H9 (cell line): Measurements from ENCODE around the gene PPP1R27. TPM values are rescaled to one million over a fixed set of nuclear protein-coding genes. Genes with fewer than 3 reads are reported as not detected.

Experiments used
- DNase-seq: peaks from one replicate; pipeline ENCODE4 v3.0.0-alpha.2; 2017
- H2AFZ ChIP-seq: one replicate; pipeline ENCODE4 v1.6.1; 2013; ENCODE audit warnings: mild to moderate bottlenecking, low read length, control low read depth, moderate library complexity
- H2AK5ac ChIP-seq: 2 replicates; pipeline ENCODE4 v1.6.1; 2013; ENCODE audit warnings: low read length, control low read depth, mixed read lengths; ENCODE audit not compliant: insufficient read length
- H2BK120ac ChIP-seq: one replicate; pipeline ENCODE4 v1.6.1; 2013; ENCODE audit warnings: low read depth, mild to moderate bottlenecking, low read length, control low read depth, inconsistent platforms; ENCODE audit not compliant: poor library complexity, severe bottlenecking
- H2BK12ac ChIP-seq: 2 replicates; pipeline ENCODE4 v1.6.1; 2013; ENCODE audit warnings: low read length, control low read depth, mixed read lengths, low read depth; ENCODE audit not compliant: insufficient read length
- H2BK15ac ChIP-seq: 2 replicates; pipeline ENCODE4 v1.6.1; 2013; ENCODE audit warnings: low read depth, low read length, control low read depth
- H2BK20ac ChIP-seq: one replicate; pipeline ENCODE4 v1.6.1; 2013; ENCODE audit warnings: low read depth, mild to moderate bottlenecking, low read length, control low read depth, inconsistent platforms; ENCODE audit not compliant: poor library complexity, severe bottlenecking
- H2BK5ac ChIP-seq: 2 replicates; pipeline ENCODE4 v1.6.1; 2013; ENCODE audit warnings: low read length, control low read depth, mixed read lengths; ENCODE audit not compliant: insufficient read length
- H3K14ac ChIP-seq: 2 replicates; pipeline ENCODE4 v1.6.1; 2013; ENCODE audit warnings: low read length, control low read depth; ENCODE audit not compliant: insufficient read depth
- H3K18ac ChIP-seq: 2 replicates; pipeline ENCODE4 v1.6.1; 2013; ENCODE audit warnings: low read depth, mild to moderate bottlenecking, mixed read lengths, low read length, control low read depth; ENCODE audit not compliant: insufficient read length
- H3K23ac ChIP-seq: 2 replicates; pipeline ENCODE4 v1.6.1; 2013; ENCODE audit warnings: low read length, control low read depth, mixed read lengths, low read depth; ENCODE audit not compliant: insufficient read length
- H3K23me2 ChIP-seq: 2 replicates; pipeline ENCODE4 v1.6.1; 2013; ENCODE audit warnings: low read depth, mild to moderate bottlenecking, mixed read lengths, low read length, control low read depth; ENCODE audit not compliant: insufficient read length, poor library complexity, severe bottlenecking
- H3K27ac ChIP-seq: 2 replicates; pipeline ENCODE4 v1.5.1; 2013; ENCODE audit warnings: low read length, control low read depth, mixed read lengths, low read depth; ENCODE audit not compliant: insufficient read length
- H3K27me3 ChIP-seq: 2 replicates; pipeline ENCODE4 v1.6.1; 2013; ENCODE audit warnings: low read length, control low read depth, inconsistent platforms; ENCODE audit not compliant: insufficient read depth
- H3K4ac ChIP-seq: 2 replicates; pipeline ENCODE4 v1.6.1; 2013; ENCODE audit warnings: low read depth, mild to moderate bottlenecking, control low read depth, inconsistent platforms, low read length, moderate library complexity
- H3K4me1 ChIP-seq: 2 replicates; pipeline ENCODE4 v1.6.1; 2013; ENCODE audit warnings: low read length, control low read depth, inconsistent platforms; ENCODE audit not compliant: insufficient read depth
- H3K4me2 ChIP-seq: 2 replicates; pipeline ENCODE4 v1.6.1; 2013; ENCODE audit warnings: low read length, control low read depth, mixed read lengths; ENCODE audit not compliant: insufficient read length, insufficient read depth
- H3K56ac ChIP-seq: 2 replicates; pipeline ENCODE4 v1.6.1; 2013; ENCODE audit warnings: low read depth, mild to moderate bottlenecking, mixed read lengths, low read length, control low read depth; ENCODE audit not compliant: insufficient read length
- H3K79me1 ChIP-seq: 2 replicates; pipeline ENCODE4 v1.6.1; 2013; ENCODE audit warnings: low read depth, mild to moderate bottlenecking, moderate library complexity, low read length, control low read depth, inconsistent platforms; ENCODE audit not compliant: insufficient read depth, poor library complexity, severe bottlenecking
- H3K79me2 ChIP-seq: 2 replicates; pipeline ENCODE4 v1.6.1; 2013; ENCODE audit warnings: low read length, control low read depth, inconsistent platforms; ENCODE audit not compliant: insufficient read depth
- H3K9ac ChIP-seq: 2 replicates; pipeline ENCODE4 v1.6.1; 2013; ENCODE audit warnings: low read length, control low read depth, mixed read lengths; ENCODE audit not compliant: insufficient read length; ENCODE audit errors: extremely low read depth
- H3K9me3 ChIP-seq: one replicate; pipeline ENCODE4 v1.6.1; 2013; ENCODE audit warnings: low read depth, low read length, inconsistent platforms; ENCODE audit not compliant: control insufficient read depth
- H3T11ph ChIP-seq: one replicate; pipeline ENCODE4 v1.6.1; 2013; ENCODE audit warnings: mild to moderate bottlenecking, low read length, control low read depth, inconsistent platforms
- H4K20me1 ChIP-seq: one replicate; pipeline ENCODE4 v1.6.1; 2013; ENCODE audit not compliant: control insufficient read depth, insufficient read length, insufficient read depth
- H4K5ac ChIP-seq: 2 replicates; pipeline ENCODE4 v1.6.1; 2013; ENCODE audit warnings: low read depth, mild to moderate bottlenecking, mixed read lengths, low read length, control low read depth; ENCODE audit not compliant: insufficient read length
- H4K8ac ChIP-seq: replicated peaks from 2 replicates; pipeline ENCODE4 v1.6.1; 2013; ENCODE audit warnings: low read length, control low read depth, mixed read lengths, low read depth; ENCODE audit not compliant: insufficient read length
- H4K91ac ChIP-seq: 2 replicates; pipeline ENCODE4 v1.6.1; 2013; ENCODE audit warnings: low read depth, mild to moderate bottlenecking, moderate library complexity, mixed read lengths, low read length, control low read depth; ENCODE audit not compliant: insufficient read length
- H3K27ac Mint-ChIP-seq, 3 experiments: 2 replicates in 2 of 3; 3 replicates in 1 of 3; pipeline ENCODE4 v1.8.0; 2020 to 2021; ENCODE audit warnings: mixed read lengths in 3 of 3, mild to moderate bottlenecking in 1 of 3, moderate library complexity in 1 of 3
- H3K27me3 Mint-ChIP-seq: 2 replicates; pipeline ENCODE4 v1.8.0; 2021; ENCODE audit warnings: low read depth, mild to moderate bottlenecking, moderate library complexity, mixed read lengths
- H3K36me3 Mint-ChIP-seq, 3 experiments: 2 replicates in 2 of 3; 3 replicates in 1 of 3; pipeline ENCODE4 v1.8.0; 2020 to 2021; ENCODE audit warnings: low read depth in 3 of 3, mixed read lengths in 3 of 3; ENCODE audit not compliant: insufficient read depth in 1 of 3
- H3K4me1 Mint-ChIP-seq, 2 experiments: 2 replicates each; pipeline ENCODE4 v1.8.0; 2020; ENCODE audit warnings: mixed read lengths in 2 of 2
- H3K4me3 Mint-ChIP-seq, 2 experiments: 2 replicates in 1 of 2; 3 replicates in 1 of 2; pipeline ENCODE4 v1.8.0; 2020 to 2021; ENCODE audit warnings: mild to moderate bottlenecking in 2 of 2, mixed read lengths in 2 of 2, moderate library complexity in 1 of 2
- H3K9me3 Mint-ChIP-seq, 2 experiments: 2 replicates in 1 of 2; 3 replicates in 1 of 2; pipeline ENCODE4 v1.8.0; 2020; ENCODE audit warnings: mild to moderate bottlenecking in 2 of 2, mixed read lengths in 2 of 2, moderate library complexity in 1 of 2
- WGBS: extraction: QIAGEN DNeasy Blood & Tissue Kit; methylation state at CpG from one replicate; pipeline ENCODE4 v1.1.7; 2013; ENCODE audit warnings: missing lambda C conversion rate, low lambda C conversion rate, mixed read lengths; ENCODE audit not compliant: insufficient read length; ENCODE audit errors: extremely low coverage; 5-methylcytosine and 5-hydroxymethylcytosine counted together
- total RNA-seq: library from RNA; stranded (reverse); gene quantifications from 2 replicates; pipeline ENCODE4 v1.2.1, GENCODE V29; 2021
- TF ChIP-seq, protein P1 (sequence below): fragments of 200-600 bp; sonication (generic); conservative IDR thresholded peaks from 3 replicates; pipeline ENCODE4 v1.8.0; 2021; ENCODE audit warnings: antibody characterized with exemption, mild to moderate bottlenecking

PPP1R27 gene
- total RNA-seq, 1 experiment from 2014 or later, result 0.22 TPM

DNA sequence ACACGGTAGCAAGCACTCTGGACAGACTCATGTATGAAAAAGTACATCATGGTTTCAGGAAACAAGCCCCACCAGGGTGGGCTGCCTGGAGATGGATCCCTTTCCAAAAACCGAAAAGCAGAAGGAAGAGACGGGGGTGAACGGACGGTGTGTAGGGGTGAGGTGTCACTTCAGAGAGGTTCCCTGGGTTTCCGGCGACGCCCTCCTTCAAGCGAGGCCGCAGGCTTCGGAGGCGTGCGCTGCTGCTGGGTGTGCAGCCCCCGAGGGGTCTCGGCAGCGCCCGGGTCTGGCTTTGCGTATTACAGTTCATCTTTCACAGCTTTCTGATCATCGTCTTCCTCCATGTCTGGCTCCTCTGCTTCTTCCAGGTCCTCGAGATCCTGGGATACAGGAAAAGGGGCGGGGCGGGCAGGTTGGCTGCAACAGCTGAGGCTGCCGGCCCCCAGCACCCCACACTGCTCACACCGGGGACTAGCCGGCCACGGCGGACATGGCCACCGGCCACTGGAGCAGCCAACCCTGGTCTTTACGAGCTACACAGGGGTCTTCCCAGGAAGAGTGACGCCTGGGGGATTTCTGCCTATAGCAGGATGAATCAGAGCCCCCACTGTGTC, 9.0 kb upstream of the PPP1R27 start:
- Mint-ChIP-seq H3K36me3 (peaks cover 19 to 52% (median 42%) of the 10 kb centered on the region in 3 experiments; a peak in 6 of 7 replicates), H3K27ac (peak overlapping the region in 1 of 3 experiments; percentile 28; a peak in 2 of 7 replicates), H3K4me1 (peaks cover 4 to 5% of the 10 kb centered on the region in 2 experiments; a peak in 3 of 4 replicates), H3K27me3 (no peaks in the 10 kb centered on the region), H3K4me3 (no peak overlapping the region), H3K9me3 (no peaks in the 10 kb centered on the region)
- Histone ChIP-seq H3K79me2 (no peaks in the 10 kb centered on the region), H3K79me1 (no peaks in the 10 kb centered on the region), H3K27me3 (no peaks in the 10 kb centered on the region), H3T11ph (no peak overlapping the region), H4K8ac (no peak overlapping the region), H2BK5ac (no peak overlapping the region), H3K9ac (no peak overlapping the region), H3K4me1 (no peaks in the 10 kb centered on the region), H4K5ac (no peak overlapping the region), H2BK120ac (no peak overlapping the region), H4K20me1 (no peaks in the 10 kb centered on the region), H3K14ac (no peak overlapping the region), H3K27ac (no peak overlapping the region), H2BK15ac (no peak overlapping the region), H2AK5ac (no peak overlapping the region), H2BK12ac (no peak overlapping the region), H3K4me2 (no peak overlapping the region), H3K23me2 (no peaks in the 10 kb centered on the region), H2AFZ (no peak overlapping the region), H3K18ac (no peak overlapping the region), H3K9me3 (no peaks in the 10 kb centered on the region), H3K4ac (no peak overlapping the region), H2BK20ac (no peak overlapping the region), H3K23ac (no peak overlapping the region), H4K91ac (no peak overlapping the region), H3K56ac (no peak overlapping the region)
- TF ChIP-seq, protein P1, sequence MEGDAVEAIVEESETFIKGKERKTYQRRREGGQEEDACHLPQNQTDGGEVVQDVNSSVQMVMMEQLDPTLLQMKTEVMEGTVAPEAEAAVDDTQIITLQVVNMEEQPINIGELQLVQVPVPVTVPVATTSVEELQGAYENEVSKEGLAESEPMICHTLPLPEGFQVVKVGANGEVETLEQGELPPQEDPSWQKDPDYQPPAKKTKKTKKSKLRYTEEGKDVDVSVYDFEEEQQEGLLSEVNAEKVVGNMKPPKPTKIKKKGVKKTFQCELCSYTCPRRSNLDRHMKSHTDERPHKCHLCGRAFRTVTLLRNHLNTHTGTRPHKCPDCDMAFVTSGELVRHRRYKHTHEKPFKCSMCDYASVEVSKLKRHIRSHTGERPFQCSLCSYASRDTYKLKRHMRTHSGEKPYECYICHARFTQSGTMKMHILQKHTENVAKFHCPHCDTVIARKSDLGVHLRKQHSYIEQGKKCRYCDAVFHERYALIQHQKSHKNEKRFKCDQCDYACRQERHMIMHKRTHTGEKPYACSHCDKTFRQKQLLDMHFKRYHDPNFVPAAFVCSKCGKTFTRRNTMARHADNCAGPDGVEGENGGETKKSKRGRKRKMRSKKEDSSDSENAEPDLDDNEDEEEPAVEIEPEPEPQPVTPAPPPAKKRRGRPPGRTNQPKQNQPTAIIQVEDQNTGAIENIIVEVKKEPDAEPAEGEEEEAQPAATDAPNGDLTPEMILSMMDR, result no peak
- WGBS, result no CpG with 5 or more reads among the region's 30 CpGs
- no peak for DNase-seq
